ENCODE measurements around the gene RGL4.
"Not testable (repeated sequence)": the region's sequence is repeated elsewhere in the genome, so short reads cannot be mapped to it uniquely, and the experiment has no call there.

Gene RGL4

GRCh38 chr22:23690713-23691112 is at the start of gene RGL4:
RGL4 (plus strand) TSS chr22:23691013; CDS start chr22:23692031, 1,018 bp downstream.
- Histone ChIP-seq H3K9ac (ENCODE audit: low read depth, low read length) (no peak within 1 kb of the TSS), H3K27me3 (ENCODE audit: control insufficient read depth, insufficient read depth, low read length) (no peaks in the 10 kb centered on the region), H3K36me3 (ENCODE audit: control insufficient read depth, insufficient read depth, low read length) (peaks cover 45% of the 10 kb centered on the region), H3K4me3 (ENCODE audit: low read depth, low read length) (no peak within 1 kb of the TSS), H3K4me1 (ENCODE audit: control insufficient read depth, insufficient read depth, low read length) (no peaks in the 10 kb centered on the region), H3K27ac (ENCODE audit: low read depth, low read length) (no peak within 1 kb of the TSS), H3K9me3 (ENCODE audit: control insufficient read depth, insufficient read depth, low read length) (no peaks in the 10 kb centered on the region)

GRCh38 chr22:23646526-23646925 is 44.3 kb upstream of the RGL4 start:
- not testable (repeated sequence) for H3K27ac ChIP-seq (ENCODE audit: low read depth, low read length); H3K9ac ChIP-seq (ENCODE audit: low read depth, low read length); H3K27me3 ChIP-seq (ENCODE audit: control insufficient read depth, insufficient read depth, low read length); H3K9me3 ChIP-seq (ENCODE audit: control insufficient read depth, insufficient read depth, low read length); H3K4me1 ChIP-seq (ENCODE audit: control insufficient read depth, insufficient read depth, low read length); H3K4me3 ChIP-seq (ENCODE audit: low read depth, low read length); H3K36me3 ChIP-seq (ENCODE audit: control insufficient read depth, insufficient read depth, low read length)

GRCh38 chr22:23649071-23649501 is 41.7 kb upstream of the RGL4 start:
- no peak overlapping the region for H3K9ac ChIP-seq (ENCODE audit: low read depth, low read length)
- H3K4me3 ChIP-seq (ENCODE audit: low read depth, low read length), result no peak overlapping the region
- no peaks in the 10 kb centered on the region for H3K27me3 ChIP-seq (ENCODE audit: control insufficient read depth, insufficient read depth, low read length)
- no peaks in the 10 kb centered on the region for H3K4me1 ChIP-seq (ENCODE audit: control insufficient read depth, insufficient read depth, low read length)
- H3K27ac ChIP-seq (ENCODE audit: low read depth, low read length), result no peak overlapping the region
- H3K36me3 ChIP-seq (ENCODE audit: control insufficient read depth, insufficient read depth, low read length), result 0 out of 2 replicates have a peak, but pooled peaks cover 4% of the 10 kb centered on the region
- H3K9me3 ChIP-seq (ENCODE audit: control insufficient read depth, insufficient read depth, low read length), result no peaks in the 10 kb centered on the region

GRCh38 chr22:23651676-23652075 is 39.1 kb upstream of the RGL4 start:
- H3K4me1 ChIP-seq (ENCODE audit: control insufficient read depth, insufficient read depth, low read length), result no peaks in the 10 kb centered on the region
- no peaks in the 10 kb centered on the region for H3K27me3 ChIP-seq (ENCODE audit: control insufficient read depth, insufficient read depth, low read length)
- no peak overlapping the region for H3K27ac ChIP-seq (ENCODE audit: low read depth, low read length)
- H3K4me3 ChIP-seq (ENCODE audit: low read depth, low read length), result no peak overlapping the region
- H3K9ac ChIP-seq (ENCODE audit: low read depth, low read length), result no peak overlapping the region
- H3K36me3 ChIP-seq (ENCODE audit: control insufficient read depth, insufficient read depth, low read length), result 0 out of 2 replicates have a peak, but pooled peaks cover 4% of the 10 kb centered on the region
- no peaks in the 10 kb centered on the region for H3K9me3 ChIP-seq (ENCODE audit: control insufficient read depth, insufficient read depth, low read length)

- H3K4me1 ChIP-seq (ENCODE audit: control insufficient read depth, insufficient read depth, low read length), result no peaks in the 10 kb centered on the region
- no peak overlapping the region for H3K27ac ChIP-seq (ENCODE audit: low read depth, low read length)
- no peak overlapping the region for H3K4me3 ChIP-seq (ENCODE audit: low read depth, low read length)
- H3K9ac ChIP-seq (ENCODE audit: low read depth, low read length), result no peak overlapping the region
- H3K27me3 ChIP-seq (ENCODE audit: control insufficient read depth, insufficient read depth, low read length), result no peaks in the 10 kb centered on the region
- H3K36me3 ChIP-seq (ENCODE audit: control insufficient read depth, insufficient read depth, low read length), result 0 out of 2 replicates have a peak, but pooled peaks cover 6% of the 10 kb centered on the region
- H3K9me3 ChIP-seq (ENCODE audit: control insufficient read depth, insufficient read depth, low read length), result no peaks in the 10 kb centered on the region
These were observed 38.5 kb upstream of the RGL4 start for GRCh38 chr22:23652286-23652685.

GRCh38 chr22:23652711-23653110 is 38.1 kb upstream of the RGL4 start:
- no peaks in the 10 kb centered on the region for H3K27me3 ChIP-seq (ENCODE audit: control insufficient read depth, insufficient read depth, low read length)
- no peaks in the 10 kb centered on the region for H3K9me3 ChIP-seq (ENCODE audit: control insufficient read depth, insufficient read depth, low read length)
- H3K27ac ChIP-seq (ENCODE audit: low read depth, low read length), result no peak overlapping the region
- 0 out of 2 replicates have a peak, but pooled peaks cover 9% of the 10 kb centered on the region for H3K36me3 ChIP-seq (ENCODE audit: control insufficient read depth, insufficient read depth, low read length)
- H3K4me1 ChIP-seq (ENCODE audit: control insufficient read depth, insufficient read depth, low read length), result no peaks in the 10 kb centered on the region
- H3K4me3 ChIP-seq (ENCODE audit: low read depth, low read length), result no peak overlapping the region
- H3K9ac ChIP-seq (ENCODE audit: low read depth, low read length), result no peak overlapping the region

GRCh38 chr22:23655891-23656475 is 34.8 kb upstream of the RGL4 start:
- H3K27me3 ChIP-seq (ENCODE audit: control insufficient read depth, insufficient read depth, low read length), result no peaks in the 10 kb centered on the region
- H3K9me3 ChIP-seq (ENCODE audit: control insufficient read depth, insufficient read depth, low read length), result no peaks in the 10 kb centered on the region
- H3K36me3 ChIP-seq (ENCODE audit: control insufficient read depth, insufficient read depth, low read length), result peaks cover 19% of the 10 kb centered on the region
- no peak overlapping the region for H3K4me3 ChIP-seq (ENCODE audit: low read depth, low read length)
- no peak overlapping the region for H3K27ac ChIP-seq (ENCODE audit: low read depth, low read length)
- no peaks in the 10 kb centered on the region for H3K4me1 ChIP-seq (ENCODE audit: control insufficient read depth, insufficient read depth, low read length)
- H3K9ac ChIP-seq (ENCODE audit: low read depth, low read length), result no peak overlapping the region

- H3K9me3 ChIP-seq (ENCODE audit: control insufficient read depth, insufficient read depth, low read length), result peaks cover 7% of the 10 kb centered on the region
- H3K4me3 ChIP-seq (ENCODE audit: low read depth, low read length), result no peak overlapping the region
- no peak overlapping the region for H3K27ac ChIP-seq (ENCODE audit: low read depth, low read length)
- peaks cover 15% of the 10 kb centered on the region for H3K36me3 ChIP-seq (ENCODE audit: control insufficient read depth, insufficient read depth, low read length)
- H3K27me3 ChIP-seq (ENCODE audit: control insufficient read depth, insufficient read depth, low read length), result no peaks in the 10 kb centered on the region
- H3K4me1 ChIP-seq (ENCODE audit: control insufficient read depth, insufficient read depth, low read length), result no peaks in the 10 kb centered on the region
- H3K9ac ChIP-seq (ENCODE audit: low read depth, low read length), result no peak overlapping the region
These were observed 33.1 kb upstream of the RGL4 start for GRCh38 chr22:23657727-23658126.

- Histone ChIP-seq H3K9me3 (ENCODE audit: control insufficient read depth, insufficient read depth, low read length) (peaks cover 14% of the 10 kb centered on the region), H3K36me3 (ENCODE audit: control insufficient read depth, insufficient read depth, low read length) (peaks cover 15% of the 10 kb centered on the region)
- H3K9ac ChIP-seq (ENCODE audit: low read depth, low read length); H3K27me3 ChIP-seq (ENCODE audit: control insufficient read depth, insufficient read depth, low read length); H3K27ac ChIP-seq (ENCODE audit: low read depth, low read length); H3K4me1 ChIP-seq (ENCODE audit: control insufficient read depth, insufficient read depth, low read length); H3K4me3 ChIP-seq (ENCODE audit: low read depth, low read length): not testable (repeated sequence)
These were observed 30.4 kb upstream of the RGL4 start for GRCh38 chr22:23660381-23660780.

- Histone ChIP-seq H3K27me3 (ENCODE audit: control insufficient read depth, insufficient read depth, low read length) (no peaks in the 10 kb centered on the region), H3K4me3 (ENCODE audit: low read depth, low read length) (no peak overlapping the region), H3K36me3 (ENCODE audit: control insufficient read depth, insufficient read depth, low read length) (no peaks in the 10 kb centered on the region), H3K4me1 (ENCODE audit: control insufficient read depth, insufficient read depth, low read length) (peaks cover 3% of the 10 kb centered on the region; the same call in 1 of the 2 replicates), H3K27ac (ENCODE audit: low read depth, low read length) (no peak overlapping the region), H3K9me3 (ENCODE audit: control insufficient read depth, insufficient read depth, low read length) (no peaks in the 10 kb centered on the region), H3K9ac (ENCODE audit: low read depth, low read length) (no peak overlapping the region)
These were observed 20.2 kb upstream of the RGL4 start for GRCh38 chr22:23670378-23671295.

- not testable (repeated sequence) for H3K4me3 ChIP-seq (ENCODE audit: low read depth, low read length); H3K9ac ChIP-seq (ENCODE audit: low read depth, low read length); H3K27me3 ChIP-seq (ENCODE audit: control insufficient read depth, insufficient read depth, low read length); H3K36me3 ChIP-seq (ENCODE audit: control insufficient read depth, insufficient read depth, low read length); H3K4me1 ChIP-seq (ENCODE audit: control insufficient read depth, insufficient read depth, low read length); H3K9me3 ChIP-seq (ENCODE audit: control insufficient read depth, insufficient read depth, low read length); H3K27ac ChIP-seq (ENCODE audit: low read depth, low read length)
These were observed 19.4 kb upstream of the RGL4 start for GRCh38 chr22:23671387-23671786.
